Measurements from ENCODE around the gene CSRNP2.
"Not testable (repeated sequence)": the region's sequence is repeated elsewhere in the genome, so short reads cannot be mapped to it uniquely, and the experiment has no call there.

GRCh38 chr12:51014467-51014866, 68.9 kb downstream of the CSRNP2 start:
- TF ChIP-seq, protein P1, sequence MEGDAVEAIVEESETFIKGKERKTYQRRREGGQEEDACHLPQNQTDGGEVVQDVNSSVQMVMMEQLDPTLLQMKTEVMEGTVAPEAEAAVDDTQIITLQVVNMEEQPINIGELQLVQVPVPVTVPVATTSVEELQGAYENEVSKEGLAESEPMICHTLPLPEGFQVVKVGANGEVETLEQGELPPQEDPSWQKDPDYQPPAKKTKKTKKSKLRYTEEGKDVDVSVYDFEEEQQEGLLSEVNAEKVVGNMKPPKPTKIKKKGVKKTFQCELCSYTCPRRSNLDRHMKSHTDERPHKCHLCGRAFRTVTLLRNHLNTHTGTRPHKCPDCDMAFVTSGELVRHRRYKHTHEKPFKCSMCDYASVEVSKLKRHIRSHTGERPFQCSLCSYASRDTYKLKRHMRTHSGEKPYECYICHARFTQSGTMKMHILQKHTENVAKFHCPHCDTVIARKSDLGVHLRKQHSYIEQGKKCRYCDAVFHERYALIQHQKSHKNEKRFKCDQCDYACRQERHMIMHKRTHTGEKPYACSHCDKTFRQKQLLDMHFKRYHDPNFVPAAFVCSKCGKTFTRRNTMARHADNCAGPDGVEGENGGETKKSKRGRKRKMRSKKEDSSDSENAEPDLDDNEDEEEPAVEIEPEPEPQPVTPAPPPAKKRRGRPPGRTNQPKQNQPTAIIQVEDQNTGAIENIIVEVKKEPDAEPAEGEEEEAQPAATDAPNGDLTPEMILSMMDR (IDR thresholded peaks at IDR 0.05; ENCODE audit: low read depth, low read length) = not testable (repeated sequence)
- not testable (repeated sequence) for TF ChIP-seq MAX (IDR thresholded peaks at IDR 0.05; ENCODE audit: low read depth, low read length); POLR2A (IDR thresholded peaks at IDR 0.05; ENCODE audit: extremely low read depth, insufficient read length); MYC (IDR thresholded peaks at IDR 0.05; ENCODE audit: low read depth, low read length)

Measured in NB4 (cell line).